ENCODE results near the gene CAMK1D.

The CAMK1D gene

GRCh38 chr10:12531305-12532220, 182.2 kb downstream of the CAMK1D start:
- Histone ChIP-seq H3K27ac (ENCODE audit: low read length) (no peak overlapping the region), H3K79me2 (ENCODE audit: low read length) (peaks cover 17% of the 10 kb centered on the region), H3F3A (ENCODE audit: insufficient read depth, low read length) (no peaks in the 10 kb centered on the region), H3K9me3 (replicated peaks; ENCODE audit: insufficient read depth, low read length) (no peaks in the 10 kb centered on the region), H3K9ac (ENCODE audit: low read length) (no peak overlapping the region), H3K4me1 (ENCODE audit: low read length) (no peaks in the 10 kb centered on the region), H3K4me3 (ENCODE audit: low read length) (no peak overlapping the region), H2AFZ (ENCODE audit: low read length) (no peak overlapping the region), H4K20me1 (ENCODE audit: insufficient read depth, low read length) (no peaks in the 10 kb centered on the region), H3K9me2 (replicated peaks; ENCODE audit: insufficient read depth, low read length) (no peaks in the 10 kb centered on the region), H3K27me3 (replicated peaks; ENCODE audit: insufficient read depth, low read length) (no peaks in the 10 kb centered on the region), H3K36me3 (replicated peaks; ENCODE audit: insufficient read depth, low read length) (no peaks in the 10 kb centered on the region), H3K4me2 (ENCODE audit: low read depth, low read length) (no peak overlapping the region)
- TF ChIP-seq EZH2phosphoT487 (IDR thresholded peaks at IDR 0.05; ENCODE audit: low read length): no peak
- TF ChIP-seq EZH2 (optimal IDR thresholded peaks at IDR 0.05; ENCODE audit: low read depth, low read length): no peak
- no peak for TF ChIP-seq CTCF (IDR thresholded peaks at IDR 0.05; ENCODE audit: low read length)
- DNase-seq: no peak

GRCh38 chr10:12533151-12533550, 183.8 kb downstream of the CAMK1D start:
- Histone ChIP-seq H3K4me3 (ENCODE audit: low read length) (no peak overlapping the region), H2AFZ (ENCODE audit: low read length) (no peak overlapping the region), H3K36me3 (replicated peaks; ENCODE audit: insufficient read depth, low read length) (no peaks in the 10 kb centered on the region), H3K27me3 (replicated peaks; ENCODE audit: insufficient read depth, low read length) (no peaks in the 10 kb centered on the region), H3F3A (ENCODE audit: insufficient read depth, low read length) (no peaks in the 10 kb centered on the region), H4K20me1 (ENCODE audit: insufficient read depth, low read length) (no peaks in the 10 kb centered on the region), H3K4me1 (ENCODE audit: low read length) (no peaks in the 10 kb centered on the region), H3K9me3 (replicated peaks; ENCODE audit: insufficient read depth, low read length) (no peaks in the 10 kb centered on the region), H3K9me2 (replicated peaks; ENCODE audit: insufficient read depth, low read length) (no peaks in the 10 kb centered on the region), H3K79me2 (ENCODE audit: low read length) (peaks cover 20% of the 10 kb centered on the region), H3K4me2 (ENCODE audit: low read depth, low read length) (no peak overlapping the region), H3K9ac (ENCODE audit: low read length) (no peak overlapping the region), H3K27ac (ENCODE audit: low read length) (no peak overlapping the region)
- no peak for TF ChIP-seq EZH2 (optimal IDR thresholded peaks at IDR 0.05; ENCODE audit: low read depth, low read length)
- no peak for TF ChIP-seq CTCF (IDR thresholded peaks at IDR 0.05; ENCODE audit: low read length)
- no peak for TF ChIP-seq EZH2phosphoT487 (IDR thresholded peaks at IDR 0.05; ENCODE audit: low read length)
- no peak for DNase-seq

GRCh38 chr10:12533723-12534122, 184.4 kb downstream of the CAMK1D start:
- H3K4me2 ChIP-seq (ENCODE audit: low read depth, low read length): no peak overlapping the region
- no peak overlapping the region for H3K27ac ChIP-seq (ENCODE audit: low read length)
- no peak for DNase-seq
- no peaks in the 10 kb centered on the region for H4K20me1 ChIP-seq (ENCODE audit: insufficient read depth, low read length)
- H3K27me3 ChIP-seq (replicated peaks; ENCODE audit: insufficient read depth, low read length): no peaks in the 10 kb centered on the region
- H3K4me1 ChIP-seq (ENCODE audit: low read length): no peaks in the 10 kb centered on the region
- no peaks in the 10 kb centered on the region for H3K9me3 ChIP-seq (replicated peaks; ENCODE audit: insufficient read depth, low read length)
- no peak overlapping the region for H2AFZ ChIP-seq (ENCODE audit: low read length)
- peaks cover 20% of the 10 kb centered on the region for H3K79me2 ChIP-seq (ENCODE audit: low read length)
- no peak overlapping the region for H3K4me3 ChIP-seq (ENCODE audit: low read length)
- no peaks in the 10 kb centered on the region for H3K9me2 ChIP-seq (replicated peaks; ENCODE audit: insufficient read depth, low read length)
- no peaks in the 10 kb centered on the region for H3F3A ChIP-seq (ENCODE audit: insufficient read depth, low read length)
- H3K9ac ChIP-seq (ENCODE audit: low read length): no peak overlapping the region
- H3K36me3 ChIP-seq (replicated peaks; ENCODE audit: insufficient read depth, low read length): no peaks in the 10 kb centered on the region
- TF ChIP-seq EZH2phosphoT487 (IDR thresholded peaks at IDR 0.05; ENCODE audit: low read length): no peak
- TF ChIP-seq CTCF (IDR thresholded peaks at IDR 0.05; ENCODE audit: low read length): no peak
- TF ChIP-seq EZH2 (optimal IDR thresholded peaks at IDR 0.05; ENCODE audit: low read depth, low read length): no peak
